Transverse colon (tissue), 4 donors: Measurements from ENCODE around the gene ACBD6.

Experiments used
- CTCF ChIP-seq, 5 experiments: fragments of 200-600 bp in 3 of 5; fragments of 450-650 bp in 2 of 5; sonication (generic) in 3 of 5; IDR thresholded peaks; 1 replicate in 2 of 5; 2 replicates in 3 of 5; pipeline ENCODE4 v1.5.1; 2016 to 2017; ENCODE audit warnings: antibody characterized with exemption in 5 of 5, inconsistent platforms in 3 of 5, mild to moderate bottlenecking in 2 of 5, moderate library complexity in 1 of 5
- EP300 ChIP-seq: sonication (generic); formaldehyde crosslinking; IDR thresholded peaks from one replicate; pipeline ENCODE4 v1.6.1; 2017; ENCODE audit warnings: antibody characterized with exemption, low read depth
- POLR2A ChIP-seq: fragments of 450-650 bp; IDR thresholded peaks from one replicate; pipeline ENCODE4 v1.6.1; 2016; ENCODE audit warnings: antibody characterized with exemption, mild to moderate bottlenecking, moderate library complexity
- POLR2AphosphoS5 ChIP-seq, 3 donors: sonication (generic); formaldehyde crosslinking; IDR thresholded peaks; one replicate each; pipeline ENCODE4 v1.6.1; 2016; ENCODE audit warnings: antibody characterized with exemption in 3 of 3

GRCh38 chr1:180504186-180504585 is 1.8 kb upstream of the ACBD6 start:
- TF ChIP-seq CTCF (IDR thresholded peaks at IDR 0.05), result no peak
- TF ChIP-seq POLR2A, result no peak
- no peak for TF ChIP-seq POLR2AphosphoS5 (IDR thresholded peaks at IDR 0.05)
- TF ChIP-seq EP300, result no peak
